SH-SY5Y (cell line): ENCODE data around the gene KLHDC4.

Experiments used
- GATA2 ChIP-seq: IDR thresholded peaks from 2 replicates; pipeline ENCODE4 v1.6.1; 2011; ENCODE audit warnings: mild to moderate bottlenecking, low read depth, low read length
- GATA3 ChIP-seq: IDR thresholded peaks from 2 replicates; pipeline ENCODE4 v1.6.1; 2011; ENCODE audit warnings: low read depth, mild to moderate bottlenecking, low read length, moderate library complexity

GRCh38 chr16:87780385-87780989 is 14.7 kb upstream of the KLHDC4 start:
- TF ChIP-seq GATA2 = no peak
- no peak for TF ChIP-seq GATA3
